Fibroblast of lung (primary cell): ENCODE results near the gene CLEC16A.

Experiments used
- CTCF ChIP-seq, 2 donors: IDR thresholded peaks in 1 of 2; conservative IDR thresholded peaks in 1 of 2; 1 replicate in 1 of 2; 2 replicates in 1 of 2; pipeline ENCODE4 v1.5.1; 2011 to 2012; ENCODE audit warnings: low read length in 2 of 2, control low read depth in 1 of 2, inconsistent platforms in 1 of 2, low read depth in 1 of 2, mild to moderate bottlenecking in 1 of 2
- EZH2 ChIP-seq: IDR thresholded peaks from 2 replicates; pipeline ENCODE4 v1.5.1; 2012; ENCODE audit warnings: low read length, control low read depth, mild to moderate bottlenecking; ENCODE audit errors: missing control alignments

GRCh38 chr16:11198375-11198774, 254.0 kb downstream of the CLEC16A start:
- TF ChIP-seq CTCF (conservative IDR thresholded peaks at IDR 0.05 in 1 of 2, IDR thresholded peaks at IDR 0.05 in 1 of 2; ENCODE audit: low read depth in 1 of 2, low read length in 2 of 2) (no peak), EZH2 (no peak)
